Activated CD4-positive, alpha-beta T cell treated with anti-CD3 and anti-CD28 coated beads, Interleukin-2, amount 50 U/mL, for 1 hour (primary cell): ENCODE data around the gene ZFTA.
A peak's percentile ranks its signal among the peaks of the same experiment; 100 is the strongest.
"Not testable (repeated sequence)": the region's sequence is repeated elsewhere in the genome, so short reads cannot be mapped to it uniquely, and the experiment has no call there.

Experiments used
- DNase-seq: peaks from one replicate; pipeline ENCODE4 v3.0.0-alpha.2; 2020

ZFTA gene

DNA sequence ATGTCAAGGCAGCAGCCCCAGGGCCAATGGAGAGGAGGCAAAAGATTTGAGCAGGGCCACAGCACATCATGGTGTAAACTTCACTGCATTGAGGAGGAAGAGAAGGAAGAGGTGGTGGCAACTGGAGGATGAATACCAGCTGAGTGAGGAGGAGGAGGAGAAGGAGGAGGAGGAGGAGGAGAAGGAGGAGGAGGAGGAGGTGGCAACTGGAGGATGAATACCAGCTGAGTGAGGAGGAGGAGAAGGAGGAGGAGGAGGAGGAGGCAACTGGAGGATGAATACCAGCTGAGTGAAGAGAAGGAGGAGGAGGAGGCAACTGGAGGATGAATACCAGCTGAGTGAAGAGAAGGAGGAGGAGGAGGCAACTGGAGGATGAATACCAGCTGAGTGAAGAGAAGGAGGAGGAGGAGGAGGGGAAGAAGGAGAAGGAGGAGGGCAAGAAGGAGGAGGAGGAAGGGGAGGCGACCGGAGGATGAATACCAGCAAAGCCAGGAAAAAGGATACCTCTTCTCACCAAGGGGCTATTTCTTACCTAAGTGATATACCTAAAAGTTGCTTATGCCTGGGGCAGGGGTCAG lies 3.3 kb upstream of the ZFTA start:
- not testable (repeated sequence) for DNase-seq

DNA sequence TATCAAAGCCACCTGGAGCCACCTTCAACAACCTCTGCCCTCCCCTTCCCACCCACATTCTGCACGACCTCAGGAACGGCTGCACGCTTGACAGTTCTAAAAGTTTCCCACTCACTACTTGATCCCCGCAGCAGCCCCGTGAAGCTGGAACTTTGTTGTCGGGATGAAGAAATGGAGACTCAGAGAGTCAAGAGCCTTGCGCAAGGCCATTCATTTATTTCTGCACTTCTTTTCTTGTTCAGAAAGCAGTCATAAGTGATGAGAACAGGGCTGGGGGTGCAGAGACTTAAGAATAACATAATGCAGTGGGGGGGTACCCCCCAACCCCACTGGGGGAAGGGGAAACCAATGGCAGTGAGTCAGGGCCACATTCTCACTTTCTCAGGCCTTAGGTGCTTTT lies 2.2 kb upstream of the ZFTA start:
- DNase-seq, result no peak

- no peak for DNase-seq
Observed at GRCh38 chr11:63769714-63770455, 1.3 kb upstream of the ZFTA start.

DNA sequence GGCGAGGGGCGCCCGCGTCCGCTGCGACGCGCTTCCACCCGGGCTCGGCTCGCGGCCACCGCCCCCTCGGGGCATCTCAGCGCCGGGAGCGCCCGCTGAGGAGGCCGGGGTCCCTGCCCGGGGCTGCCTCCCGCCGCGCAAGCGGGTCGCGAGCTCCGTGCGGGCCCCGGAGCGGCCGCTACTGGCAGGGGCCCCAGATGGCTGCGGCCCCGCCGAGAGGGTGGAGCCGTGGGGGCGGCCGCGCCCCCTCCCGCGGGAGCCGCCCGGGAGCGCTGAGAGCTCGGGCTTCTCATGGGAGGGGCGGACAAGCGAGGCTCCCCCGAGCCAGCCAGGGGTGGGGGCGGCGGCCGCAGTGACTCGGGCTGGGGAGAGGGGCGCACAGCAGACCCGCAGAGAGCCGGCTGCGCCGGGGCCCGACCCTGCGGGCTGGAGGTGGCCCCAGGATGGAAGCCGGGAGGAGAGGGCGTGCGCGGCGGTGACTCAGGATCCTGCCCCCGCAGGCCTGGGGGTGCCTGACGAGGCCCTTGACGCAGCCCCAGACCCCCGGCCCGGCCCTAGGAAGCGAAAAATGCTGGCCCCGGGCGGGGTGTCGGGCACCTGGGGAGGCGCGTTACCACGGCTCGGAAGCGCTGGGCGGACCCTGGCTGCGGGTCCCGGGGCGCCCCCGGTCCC lies 603 bp upstream of the ZFTA start:
- peak; percentile 12 for DNase-seq

- peak; percentile 24 for DNase-seq
Observed at GRCh38 chr11:63767565-63768236, 874 bp downstream of the ZFTA start.

DNA sequence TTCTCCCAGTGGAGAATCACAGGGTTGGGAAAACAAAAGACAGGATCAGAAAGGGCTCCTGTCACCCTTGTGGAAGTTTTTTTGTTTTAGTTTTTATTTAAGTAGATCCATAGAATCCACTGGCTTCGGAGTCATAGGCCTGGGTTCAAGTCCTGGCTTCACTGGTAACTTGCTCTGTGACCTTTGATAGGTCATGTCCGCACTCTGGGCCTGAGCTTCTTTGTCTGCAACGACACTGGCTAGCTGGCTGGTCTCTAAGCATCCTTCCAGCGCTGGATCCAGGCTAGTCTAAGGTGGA lies 1.4 kb downstream of the ZFTA start:
- DNase-seq, result no peak

DNA sequence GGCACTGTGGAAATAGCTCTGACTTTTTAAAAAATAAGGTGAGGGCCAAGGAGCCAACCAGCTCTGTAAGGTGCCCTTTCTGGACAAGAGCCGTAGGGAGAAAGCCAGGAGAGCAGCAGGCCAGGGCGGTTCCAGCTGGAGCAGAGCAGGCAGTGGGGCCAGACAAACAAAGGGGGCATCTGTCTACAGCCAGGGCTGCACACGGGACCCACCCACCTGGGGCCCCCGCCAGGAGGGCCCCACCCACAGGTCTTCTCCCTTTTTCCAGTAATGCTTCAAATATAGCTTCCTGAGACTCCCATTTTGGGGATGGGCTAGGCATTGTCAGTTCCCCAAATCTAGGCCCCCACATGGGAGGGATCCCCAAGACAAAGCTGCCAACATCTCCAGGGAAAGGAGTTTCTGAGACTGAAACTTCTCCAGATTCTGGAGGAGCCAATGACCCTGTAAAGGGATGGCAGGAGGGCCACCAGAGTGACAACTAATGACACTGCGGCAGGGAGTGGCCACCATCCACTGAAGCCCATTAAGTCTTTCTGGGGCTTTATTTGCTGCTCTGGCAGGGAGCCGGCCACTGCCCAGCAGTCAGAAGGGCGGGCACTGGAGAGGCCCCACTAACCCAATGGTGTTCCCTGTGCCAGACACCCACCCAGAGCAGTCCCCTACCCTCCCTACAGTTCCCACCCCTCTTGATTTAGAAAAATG lies 1.9 kb downstream of the ZFTA start:
- no peak for DNase-seq

DNA sequence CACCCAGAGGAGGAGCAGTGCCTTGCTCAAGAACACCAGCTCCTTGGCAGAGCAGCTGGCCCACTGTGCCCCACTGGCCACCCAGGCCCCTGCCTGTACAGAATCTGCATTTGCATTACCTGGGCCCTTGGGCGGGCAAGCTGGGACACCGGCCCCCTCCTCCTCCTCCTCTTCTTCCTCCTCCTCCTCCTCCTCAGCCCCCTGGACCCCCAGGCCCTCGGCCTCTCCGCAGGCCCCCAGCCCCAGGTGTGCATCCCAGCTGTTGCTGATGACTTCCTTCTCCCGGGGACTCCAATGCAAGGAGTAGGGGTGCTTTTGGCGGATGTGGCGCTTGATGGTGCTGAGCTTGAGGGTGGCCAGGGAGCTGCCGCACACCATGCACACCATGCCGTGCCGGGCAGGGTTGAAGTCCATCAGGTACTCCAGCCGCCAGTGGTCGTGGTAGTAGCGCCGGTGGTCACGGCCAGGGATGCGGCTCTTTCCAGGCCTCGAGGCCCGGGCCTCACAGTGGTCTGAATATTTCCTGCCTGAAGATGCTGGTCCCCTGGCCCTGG lies 2.8 kb downstream of the ZFTA start:
- DNase-seq, result no peak

- no peak for DNase-seq
Observed at GRCh38 chr11:63764679-63765647, 3.6 kb downstream of the ZFTA start.

DNA sequence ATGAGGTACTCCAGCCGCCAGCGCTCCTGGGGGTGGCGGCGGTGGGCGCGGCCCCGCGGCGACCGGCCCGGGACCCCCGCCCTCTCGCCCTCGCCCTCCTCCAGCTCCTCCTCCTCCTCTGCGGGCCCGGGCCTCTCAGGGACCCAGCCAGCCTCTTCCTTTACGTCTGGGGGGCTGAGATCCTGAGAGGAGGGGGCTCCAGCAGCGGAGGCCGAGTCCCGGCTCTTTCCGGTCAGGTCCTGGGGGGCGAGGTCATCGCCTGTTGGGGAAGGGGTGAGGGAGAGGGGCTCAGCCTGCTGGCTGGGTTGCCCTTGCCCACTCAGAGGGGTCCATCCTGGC lies 4.3 kb downstream of the ZFTA start:
- no peak for DNase-seq

DNA sequence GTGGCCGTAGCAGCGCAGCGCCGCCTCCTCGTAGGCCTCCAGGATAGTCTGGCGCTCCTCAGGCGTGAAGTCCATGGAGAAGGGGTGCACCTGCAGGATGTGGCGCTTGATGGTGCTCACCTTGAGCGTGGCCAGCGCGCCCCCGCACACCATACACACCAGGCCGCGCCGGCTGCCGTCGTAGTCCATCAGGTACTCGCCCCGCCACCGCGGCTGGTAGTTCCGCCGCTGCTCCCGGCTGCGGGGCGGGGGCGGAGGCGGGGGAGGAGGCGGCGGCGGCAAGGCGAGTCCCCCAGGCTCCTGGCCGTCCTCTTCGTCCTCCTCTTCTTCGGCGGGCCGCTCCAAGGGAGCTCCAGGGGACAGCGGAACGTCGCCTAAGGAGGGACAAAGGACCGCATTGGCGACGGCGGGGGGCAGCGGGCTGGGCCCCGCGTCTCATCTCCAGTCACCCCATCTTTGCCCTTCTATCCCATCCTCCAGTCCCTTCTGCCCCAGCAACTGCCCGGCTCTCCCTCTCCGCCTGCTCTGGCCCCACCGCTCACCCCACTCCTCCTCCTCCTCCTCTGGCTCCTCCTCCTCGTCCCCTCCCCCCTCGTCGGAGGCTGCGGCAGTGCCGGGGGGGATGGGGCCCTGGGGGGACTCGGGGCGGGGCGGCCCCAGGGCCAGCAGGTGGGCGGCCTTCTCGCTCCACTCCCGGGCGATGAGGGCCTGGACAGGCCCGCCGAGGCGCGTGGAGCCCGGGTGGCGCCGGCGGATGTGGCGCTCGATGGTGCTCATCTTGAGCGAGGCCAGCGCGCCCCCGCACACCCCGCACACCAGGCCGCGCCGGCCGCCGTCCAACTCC lies 4.9 kb downstream of the ZFTA start:
- no peak for DNase-seq

DNA sequence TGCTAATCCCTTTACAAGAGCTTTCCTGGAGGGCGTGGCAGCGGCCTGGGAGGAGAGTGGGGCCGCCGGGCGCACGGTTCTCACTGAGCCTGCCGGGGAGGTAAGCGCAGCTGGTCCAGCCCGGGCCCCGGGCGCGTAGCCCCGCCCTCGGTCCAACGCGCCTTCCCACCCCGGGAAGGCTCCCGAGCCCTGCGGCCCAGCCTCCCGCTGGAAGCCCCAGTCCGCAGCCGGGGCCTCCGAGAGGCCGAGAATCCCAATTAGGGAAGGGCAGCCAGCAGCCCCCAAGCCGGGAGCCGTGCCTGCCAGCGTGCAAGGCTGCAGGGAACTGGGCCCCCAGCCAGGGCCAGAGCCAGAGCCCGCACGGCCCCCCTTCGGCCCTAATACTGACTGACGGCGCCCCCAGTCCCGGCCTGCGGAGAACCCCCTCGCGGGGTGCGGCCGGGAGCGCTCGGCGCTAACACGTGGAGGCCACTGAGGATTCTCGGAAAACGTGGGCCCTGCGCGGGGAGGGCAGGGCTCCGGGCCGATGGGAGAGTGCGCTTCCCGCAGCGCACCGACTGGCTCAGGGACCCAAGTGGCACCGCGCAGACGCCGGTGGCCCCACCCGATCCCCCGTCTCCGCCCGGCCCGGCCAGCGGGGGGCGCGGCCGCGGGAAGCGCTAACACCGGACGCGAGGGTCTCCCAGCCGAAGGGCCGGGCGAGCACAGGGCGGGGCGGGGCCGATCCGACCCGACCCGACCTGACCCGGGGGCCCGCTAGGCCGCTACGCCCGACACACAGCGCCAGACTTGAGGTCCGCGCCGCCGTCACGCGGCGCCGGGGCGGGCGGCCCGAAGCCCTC lies 5.7 kb downstream of the ZFTA start:
- no peak for DNase-seq

DNA sequence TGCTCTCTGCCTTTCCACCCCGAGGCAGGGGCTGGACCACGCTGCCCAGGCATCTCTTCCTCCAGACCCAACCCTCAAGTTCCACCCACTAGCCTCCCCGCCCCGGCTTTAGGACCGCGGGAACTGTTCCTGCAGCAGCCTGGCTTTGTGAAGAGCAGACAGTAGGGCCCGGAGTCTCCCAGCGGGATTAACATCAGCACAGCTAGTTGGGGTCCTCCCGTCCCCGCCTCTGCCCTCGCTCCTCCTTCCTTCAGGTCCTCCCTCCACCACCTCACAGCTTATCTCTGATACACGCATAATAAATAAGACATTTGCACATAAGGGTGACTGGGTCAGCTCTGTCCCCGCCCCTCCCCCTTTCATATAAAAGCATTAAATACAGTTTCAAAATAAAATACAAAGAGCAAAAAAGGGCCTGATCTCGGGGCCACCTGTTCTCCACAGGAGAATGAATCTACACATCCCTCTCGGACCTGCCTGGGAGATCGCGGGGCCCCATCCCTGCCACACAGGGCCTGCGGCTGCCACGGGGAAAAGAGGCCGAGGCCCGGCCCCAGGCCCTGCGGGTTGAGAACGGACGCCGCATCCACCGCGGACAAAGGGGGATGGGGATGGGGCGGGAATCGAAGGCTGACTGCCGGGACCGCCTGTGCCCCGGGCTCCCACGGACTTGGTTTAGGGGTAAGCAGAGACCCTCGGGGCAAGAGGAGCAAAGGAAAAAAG lies 6.5 kb downstream of the ZFTA start:
- no peak for DNase-seq

GRCh38 chr11:63761188-63761587 lies 7.4 kb downstream of the ZFTA start:
- DNase-seq, result no peak

GRCh38 chr11:63760487-63761079 lies 8.0 kb downstream of the ZFTA start:
- DNase-seq, result no peak

DNA sequence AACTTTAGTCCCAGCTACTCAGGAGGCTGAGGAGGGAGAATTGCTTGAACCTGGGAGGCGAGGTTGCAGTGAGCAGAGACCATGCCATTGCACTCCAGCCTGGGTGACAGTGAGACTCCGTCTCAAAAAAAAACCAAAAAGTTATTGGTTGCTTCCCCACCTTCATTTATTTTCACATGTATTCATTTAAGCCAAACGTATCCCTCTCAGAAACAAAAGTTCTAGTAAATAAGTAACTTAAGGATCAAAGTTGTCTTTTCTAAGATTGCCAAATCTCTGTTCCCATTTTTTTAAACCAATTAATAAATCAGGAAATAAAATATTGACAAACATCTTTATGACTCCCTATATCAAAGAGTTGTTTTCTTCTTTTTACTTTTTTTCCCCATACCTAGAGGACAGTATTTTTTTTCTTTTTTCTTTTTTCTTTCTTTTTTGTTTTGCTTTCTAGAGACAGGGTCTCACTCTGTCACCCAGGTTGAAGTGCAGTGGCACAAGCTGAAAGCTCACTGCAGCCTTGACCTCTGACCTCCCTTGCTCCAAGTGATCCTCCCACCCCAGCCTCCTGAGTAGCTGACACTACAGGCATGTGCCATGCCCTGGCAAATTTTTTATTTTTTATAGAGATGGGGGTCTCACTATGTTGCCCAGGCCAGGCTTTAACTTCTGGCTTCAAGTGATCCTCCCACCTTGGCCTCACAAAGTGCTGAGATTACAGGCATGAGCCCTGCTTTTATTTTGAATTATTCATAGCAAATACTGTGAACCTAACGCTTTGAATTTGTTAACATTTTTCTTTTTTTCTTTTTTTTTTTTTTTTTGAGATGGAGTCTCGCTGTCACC lies 11.4 kb downstream of the ZFTA start:
- DNase-seq, result no peak

DNA sequence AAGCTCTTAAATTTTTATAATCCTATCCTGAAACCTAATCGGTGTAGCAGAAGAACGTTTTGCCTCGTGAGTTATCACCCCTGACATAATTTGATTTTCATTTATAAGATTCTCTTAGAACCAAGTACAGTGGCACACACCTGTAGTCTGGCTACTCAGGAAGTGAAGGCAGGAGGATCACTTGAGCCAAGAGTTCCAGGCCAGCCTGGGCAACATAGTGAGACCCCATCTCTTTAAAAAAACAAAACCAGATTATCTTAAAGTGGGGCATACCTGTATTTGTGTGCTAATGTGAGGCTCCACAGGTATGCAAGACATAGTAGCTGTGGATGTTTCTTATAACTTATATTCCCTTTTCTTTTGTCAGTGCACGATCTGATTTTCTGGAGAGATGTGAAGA lies 19.0 kb downstream of the ZFTA start:
- DNase-seq, result no peak

DNA sequence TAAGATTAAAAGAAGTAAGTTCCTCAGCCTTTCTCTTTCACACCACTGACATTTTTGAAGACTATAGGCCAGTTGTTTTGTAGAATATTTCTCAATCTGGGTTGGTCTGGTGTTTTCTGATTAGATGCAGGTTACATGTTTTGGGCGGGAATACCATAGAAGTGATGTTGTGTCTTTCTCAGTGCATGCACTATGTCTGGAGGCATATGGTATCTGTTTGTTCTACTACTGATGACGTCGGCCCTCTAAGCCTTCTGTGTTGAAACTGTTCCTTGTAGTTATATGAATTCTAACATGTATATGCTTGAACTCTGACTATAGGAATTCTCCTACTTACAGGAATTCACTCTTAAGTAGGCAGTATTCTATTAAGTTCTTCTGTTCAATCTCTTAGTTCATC lies 21.6 kb downstream of the ZFTA start:
- no peak for DNase-seq
